HepG2 (cell line): ENCODE data around the gene MYO1E. TPM values are rescaled to one million over a fixed set of nuclear protein-coding genes. Genes with fewer than 3 reads are reported as not detected.

Source experiments
- ATAC-seq: fragments of 200-7000 bp; cut with Tn5 transposase; 3 replicates; pipeline ENCODE4 v1.9.1; 2020; ENCODE audit warnings: mild to moderate bottlenecking, moderate library complexity
- BruUV-seq: library from RNA; stranded (reverse); fragments of 400-500 nt; replicated peaks from 2 replicates; lab custom pipeline; 2021; lab: Mats Ljungman, UMichigan
- CTCF ChIA-PET: fragments of 300-600 bp; formaldehyde crosslinking; extraction: SDS; loops from one replicate; lab custom pipeline; 2021; ENCODE audit warnings: low total read pairs, inconsistent platforms, low intra/inter-chr PET ratio; lab: Yijun Ruan, JAX
- POLR2A ChIA-PET: fragments of 350-600 bp; sonication (Branson Sonifier 250); formaldehyde crosslinking; loops from one replicate; lab custom pipeline; 2020; ENCODE audit warnings: antibody characterized with exemption, inconsistent platforms; lab: Yijun Ruan, JAX
- DNase-seq: peaks from one replicate; pipeline ENCODE4 v3.0.0-alpha.2; 2015; ENCODE audit warnings: low spot score
- FAIRE-seq: peaks from 3 replicates; lab custom pipeline; 2011; peaks lifted over from hg19 to GRCh38; lab: Jason Lieb, UNC
- H2AFZ ChIP-seq: one replicate; pipeline ENCODE4 v1.6.1; 2011; ENCODE audit warnings: low read length, inconsistent platforms
- H3K27ac ChIP-seq: fragments of 300-600 bp; 3 replicates; pipeline ENCODE4 v1.8.0; 2011; ENCODE audit warnings: mixed run types, mild to moderate bottlenecking, mixed read lengths, low read length, inconsistent platforms; ENCODE audit not compliant: insufficient read depth; ENCODE audit errors: extremely low read length
- H3K27me3 ChIP-seq, 2 experiments: fragments of 200-600 bp in 1 of 2; 2 replicates in 1 of 2; 3 replicates in 1 of 2; pipeline versions ENCODE4 v1.6.0 to v1.8.0; 2011; ENCODE audit warnings: low read length in 2 of 2, mild to moderate bottlenecking in 2 of 2, moderate library complexity in 2 of 2, inconsistent platforms in 1 of 2; ENCODE audit not compliant: insufficient read depth in 2 of 2, control insufficient read depth in 1 of 2
- H3K36me3 ChIP-seq, 2 experiments: fragments of 200-600 bp in 1 of 2; replicated peaks in 1 of 2; 2 replicates in 1 of 2; 3 replicates in 1 of 2; pipeline versions ENCODE4 v1.5.1 to v1.8.0; 2011; ENCODE audit warnings: low read length in 2 of 2, inconsistent platforms in 1 of 2; ENCODE audit not compliant: insufficient read depth in 2 of 2, control insufficient read depth in 1 of 2
- H3K4me1 ChIP-seq: 2 replicates; pipeline ENCODE4 v1.5.1; 2012; ENCODE audit warnings: low read length, inconsistent platforms; ENCODE audit not compliant: insufficient read depth
- H3K4me2 ChIP-seq: 2 replicates; pipeline ENCODE4 v1.6.0; 2011; ENCODE audit warnings: low read depth, low read length, inconsistent platforms
- H3K4me3 ChIP-seq, 3 experiments: fragments of 200-600 bp in 1 of 3; sonication (generic), shearing (Covaris generic) in 1 of 3; replicated peaks in 1 of 3; 2 replicates each; pipeline ENCODE4 v1.5.1; 2011 to 2016; ENCODE audit warnings: low read length in 3 of 3, inconsistent platforms in 2 of 3, low read depth in 2 of 3, mild to moderate bottlenecking in 2 of 3, control low read depth in 1 of 3, mixed read lengths in 1 of 3; ENCODE audit not compliant: insufficient read depth in 1 of 3
- H3K79me2 ChIP-seq: one replicate; pipeline ENCODE4 v1.6.1; 2011; ENCODE audit warnings: low read length, inconsistent platforms; ENCODE audit not compliant: insufficient read depth
- H3K9ac ChIP-seq: 2 replicates; pipeline ENCODE4 v1.6.0; 2011; ENCODE audit warnings: mild to moderate bottlenecking, low read depth, low read length, inconsistent platforms; ENCODE audit not compliant: insufficient read depth
- H3K9me3 ChIP-seq: 2 replicates; pipeline ENCODE4 v1.5.1; 2012; ENCODE audit warnings: mild to moderate bottlenecking, low read length
- H4K20me1 ChIP-seq: 2 replicates; pipeline ENCODE4 v1.6.0; 2011; ENCODE audit warnings: inconsistent platforms, mild to moderate bottlenecking, low read length, moderate library complexity; ENCODE audit not compliant: insufficient read depth
- HOXA3 ChIP-seq: sonication (generic); formaldehyde crosslinking; IDR thresholded peaks from 2 replicates; pipeline ENCODE4 v1.5.0; 2020; ENCODE audit warnings: missing genetic modification reagents
- KDM5B ChIP-seq: sonication (generic); formaldehyde crosslinking; IDR thresholded peaks from 2 replicates; pipeline ENCODE4 v1.4.0; 2020; ENCODE audit warnings: missing genetic modification reagents, mild to moderate bottlenecking, borderline replicate concordance
- KLF9 ChIP-seq: IDR thresholded peaks from 2 replicates; pipeline ENCODE4 v1.6.1; 2016; ENCODE audit warnings: low read depth
- MAFG ChIP-seq: sonication (generic); formaldehyde crosslinking; IDR thresholded peaks from 2 replicates; pipeline ENCODE4 v1.5.1; 2020; ENCODE audit warnings: mild to moderate bottlenecking, missing genetic modification reagents
- MXD4 ChIP-seq: IDR thresholded peaks from 2 replicates; pipeline ENCODE4 v1.6.1; 2016; ENCODE audit warnings: mild to moderate bottlenecking, missing biosample characterization, missing genetic modification reagents
- SRF ChIP-seq: IDR thresholded peaks from 2 replicates; pipeline ENCODE4 v1.6.1; 2011; ENCODE audit warnings: mild to moderate bottlenecking, low read depth, low read length, moderate library complexity
- SRSF1 ChIP-seq: fragments of 200-400 bp; formaldehyde crosslinking; optimal IDR thresholded peaks from 2 replicates; pipeline ENCODE3; 2017; ENCODE audit warnings: mild to moderate bottlenecking, low read depth, low read length, moderate library complexity
- ZHX2 ChIP-seq, 2 experiments: sonication (generic) in 1 of 2; formaldehyde crosslinking in 1 of 2; IDR thresholded peaks; 2 replicates each; pipeline versions ENCODE4 v1.6.1 to v1.9.0; 2014 to 2022; ENCODE audit warnings: antibody characterized with exemption in 1 of 2, borderline replicate concordance in 1 of 2, inconsistent platforms in 1 of 2, low read depth in 1 of 2, missing genetic modification reagents in 1 of 2
- ZNF432 ChIP-seq: sonication (generic); formaldehyde crosslinking; IDR thresholded peaks from 2 replicates; pipeline ENCODE4 v1.5.0; 2020; ENCODE audit warnings: missing genetic modification reagents, mild to moderate bottlenecking, borderline replicate concordance
- whole genome bisulfite sequencing: methylation state at CpG from one replicate; pipeline ENCODE4 v1.1.6; 2017; ENCODE audit warnings: low lambda C conversion rate; 5-methylcytosine and 5-hydroxymethylcytosine counted together
- in situ Hi-C: cut with HindIII; loops from 2 replicates; pipeline ENCODE4 v1.10.0; 2017; ENCODE audit warnings: low pct_unique_long_range_greater_than_20kb; ENCODE audit not compliant: extremely low pct_ligation_motif_present
- intact Hi-C: fragments of 100-400 bp; cut with micrococcal nuclease; formaldehyde crosslinking; loops from one replicate; pipeline ENCODE4 v1.10.0; 2022; ENCODE audit not compliant: unreplicated experiment
- polyA plus RNA-seq, 8 experiments: library from polyadenylated mRNA; depleted of rRNA in 3 of 8; stranded (reverse) in 7 of 8; unstranded in 1 of 8; fragments of >200 nt; fragmentation: Illumina TruSeq in 4 of 8; extraction: Trizol in 4 of 8; gene quantifications; 2 replicates each; pipeline versions ENCODE4 v1.2.1 to v1.2.3, GENCODE V29; 2011 to 2016; ENCODE audit warnings: low read depth in 4 of 8, missing spikeins in 1 of 8, mixed read lengths in 1 of 8; ENCODE audit not compliant: insufficient read depth in 1 of 8
- total RNA-seq, 5 experiments: library from RNA; depleted of rRNA; stranded (reverse); fragments of >200 nt; fragmentation: Illumina TruSeq; extraction: Trizol; gene quantifications; 2 replicates each; pipeline ENCODE4 v1.2.3, GENCODE V29; 2016; ENCODE audit warnings: low read depth in 1 of 5
- TF ChIP-seq, protein P1 (sequence below): IDR thresholded peaks from 2 replicates; pipeline ENCODE4 v1.6.1; 2018; ENCODE audit warnings: missing genetic modification reagents

Gene MYO1E
- total and polyA plus RNA-seq, 2 of the 13 experiments (the other 11 are each of a cell fraction or from before 2014, with no cell fraction given), result 15.7 to 25.1 TPM

DNA sequence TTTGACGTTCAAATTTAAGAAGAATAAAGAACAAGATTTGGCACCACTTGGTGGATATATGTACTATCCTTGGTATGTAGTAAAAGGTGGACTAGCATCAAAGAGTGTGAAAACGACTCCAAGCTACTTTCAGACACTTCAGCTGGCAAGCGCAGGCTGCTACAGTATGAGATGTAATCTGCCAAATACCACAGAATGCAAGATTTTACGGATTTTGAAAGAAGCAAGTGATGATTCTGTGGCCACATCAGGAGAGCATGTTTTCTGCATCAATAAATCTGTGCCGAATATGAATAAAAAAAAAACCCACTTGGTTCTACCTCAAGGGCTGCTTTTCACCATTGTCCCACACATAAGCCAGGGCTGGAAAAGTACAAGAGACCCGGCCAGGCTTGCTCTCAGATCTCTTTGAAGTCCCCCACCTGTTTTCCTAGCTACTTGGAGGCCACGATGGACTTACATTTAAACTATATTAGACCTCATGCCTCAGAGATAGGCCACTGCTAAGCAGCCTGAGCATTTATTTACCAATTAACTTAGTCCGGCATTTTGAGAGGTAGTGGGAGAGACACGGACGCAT, 37.4 kb downstream of the MYO1E start:
- BruUV-seq, result no TSS peak
- ChIA-PET POLR2A (interaction anchor here (1.0 kb wide), 1 partner anchor 38 kb away, joined by 4 read pairs; the partner anchor contains the start of gene MYO1E), CTCF (no interaction called here)
- Histone ChIP-seq H3K4me3 (no peak overlapping the region), H3K27ac (peak overlapping the region; percentile 24), H3K27me3 (no peaks in the 10 kb centered on the region), H3K9me3 (no peaks in the 10 kb centered on the region), H4K20me1 (no peaks in the 10 kb centered on the region), H3K79me2 (peaks cover 4% of the 10 kb centered on the region), H3K4me1 (peaks cover 79% of the 10 kb centered on the region), H3K4me2 (no peak overlapping the region), H2AFZ (no peak overlapping the region), H3K36me3 (no peaks in the 10 kb centered on the region), H3K9ac (no peak overlapping the region)
- DNase-seq (peak; percentile 20), FAIRE-seq (no peak), ATAC-seq (no peak)
- no peak for TF ChIP-seq SRF
- no peak for TF ChIP-seq MXD4
- no peak for TF ChIP-seq KLF9 (CRISPR knock-in tag)
- no peak for TF ChIP-seq KDM5B (CRISPR knock-in tag)
- TF ChIP-seq, protein P1, sequence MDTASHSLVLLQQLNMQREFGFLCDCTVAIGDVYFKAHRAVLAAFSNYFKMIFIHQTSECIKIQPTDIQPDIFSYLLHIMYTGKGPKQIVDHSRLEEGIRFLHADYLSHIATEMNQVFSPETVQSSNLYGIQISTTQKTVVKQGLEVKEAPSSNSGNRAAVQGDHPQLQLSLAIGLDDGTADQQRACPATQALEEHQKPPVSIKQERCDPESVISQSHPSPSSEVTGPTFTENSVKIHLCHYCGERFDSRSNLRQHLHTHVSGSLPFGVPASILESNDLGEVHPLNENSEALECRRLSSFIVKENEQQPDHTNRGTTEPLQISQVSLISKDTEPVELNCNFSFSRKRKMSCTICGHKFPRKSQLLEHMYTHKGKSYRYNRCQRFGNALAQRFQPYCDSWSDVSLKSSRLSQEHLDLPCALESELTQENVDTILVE (CRISPR knock-in tag), result no peak
- no peak for TF ChIP-seq ZNF432 (CRISPR knock-in tag)
- TF ChIP-seq SRSF1, result no peak
- no peak for TF ChIP-seq ZHX2 (IDR thresholded peaks at IDR 0.05; ENCODE audit: low read depth)
- no peak for TF ChIP-seq ZHX2 (CRISPR knock-in tag; IDR thresholded peaks at IDR 0.05; ENCODE audit: borderline replicate concordance)
- no peak for TF ChIP-seq MAFG (CRISPR knock-in tag)
- TF ChIP-seq HOXA3 (CRISPR knock-in tag), result no peak
- intact Hi-C loops, result loop anchor here (5.0 kb wide), 1 partner anchor 37 kb away; the partner anchor contains the start of gene MYO1E
- WGBS, result 71% methylated on average over 10 of the region's 10 CpGs
- in situ Hi-C loops, result no loop called here
